Upper lobe of right lung (tissue), 1 donor: ENCODE results near the gene NUTF2. TPM values are rescaled to one million over a fixed set of nuclear protein-coding genes. Genes with fewer than 3 reads are reported as not detected.

ENCODE experiments used
- ATAC-seq: fragments of 200-7000 bp; cut with Tn5 transposase; one replicate; pipeline ENCODE4 v1.9.1; 2020; ENCODE audit warnings: mild to moderate bottlenecking, moderate library complexity
- DNase-seq: peaks from one replicate; pipeline ENCODE4 v3.0.0-alpha.2; 2020
- H3K27ac ChIP-seq: fragments of 200-600 bp; one replicate; pipeline ENCODE4 v1.8.0; 2022
- H3K27me3 ChIP-seq: fragments of 200-600 bp; one replicate; pipeline ENCODE4 v1.8.0; 2022; ENCODE audit warnings: mild to moderate bottlenecking
- H3K36me3 ChIP-seq: fragments of 200-600 bp; one replicate; pipeline ENCODE4 v1.8.0; 2022
- H3K4me1 ChIP-seq: fragments of 200-600 bp; one replicate; pipeline ENCODE4 v1.8.0; 2022
- H3K4me3 ChIP-seq: fragments of 200-600 bp; one replicate; pipeline ENCODE4 v1.8.0; 2022; ENCODE audit warnings: mild to moderate bottlenecking
- H3K9me3 ChIP-seq: fragments of 200-600 bp; one replicate; pipeline ENCODE4 v1.8.0; 2022
- CTCF ChIP-seq: fragments of 200-600 bp; IDR thresholded peaks from one replicate; pipeline ENCODE4 v1.8.0; 2022; ENCODE audit warnings: antibody characterized with exemption
- intact Hi-C: fragments of 100-400 bp; cut with DNase I; formaldehyde crosslinking; loops from one replicate; pipeline ENCODE4 v1.11.0; 2022
- total RNA-seq: library from RNA; stranded (reverse); fragmentation: NEBNext Ultra II Directional; extraction: Animal tissue kit (Norgen Biotek cat#: 25700); gene quantifications from one replicate; pipeline ENCODE4 v1.2.1, GENCODE V29; 2021
- donor health status: DM: no; HTN: yes; CAD: no; lungs with severe emphysema.

The NUTF2 gene
- total RNA-seq, 1 donor from 2014 or later: 55.0 TPM

DNA sequence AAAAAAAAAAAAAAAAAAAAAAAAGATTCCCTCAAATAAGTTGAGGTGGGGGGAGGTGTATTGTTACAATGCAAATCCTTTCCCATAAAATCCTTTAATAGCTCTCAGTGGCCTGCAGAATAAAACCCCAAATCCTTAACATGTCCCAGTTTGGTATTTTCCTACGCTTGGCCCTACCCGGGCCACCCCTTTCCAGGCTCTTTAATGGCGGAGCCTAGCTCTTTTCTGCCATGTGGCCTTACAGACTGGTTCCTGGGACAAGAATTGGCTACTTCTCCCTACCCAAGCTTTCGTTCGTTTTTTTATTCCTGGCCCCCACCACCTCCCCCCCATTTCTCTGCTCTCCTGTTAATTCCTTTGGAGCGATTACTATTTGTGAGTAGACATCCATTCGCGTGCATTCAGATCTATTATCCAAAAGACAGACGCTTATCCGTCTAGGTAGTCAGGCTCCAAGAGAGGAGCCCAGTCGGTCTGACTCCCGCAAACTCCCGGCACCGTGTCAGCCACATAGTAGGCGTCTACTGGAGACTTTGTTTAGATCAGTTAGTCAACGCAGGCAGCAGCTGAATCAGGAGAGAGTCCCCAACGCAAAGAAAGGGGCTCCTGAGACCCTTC is 5.4 kb upstream of the NUTF2 start:
- intact Hi-C loops: no loop called here
- H3K36me3 ChIP-seq: no peaks in the 10 kb centered on the region
- peak overlapping the region; percentile 99 for H3K27ac ChIP-seq
- no peak for ATAC-seq
- peaks cover 32% of the 10 kb centered on the region for H3K4me1 ChIP-seq
- no peaks in the 10 kb centered on the region for H3K27me3 ChIP-seq
- H3K9me3 ChIP-seq: no peaks in the 10 kb centered on the region
- no peak for DNase-seq
- peak overlapping the region; percentile 89 for H3K4me3 ChIP-seq
- TF ChIP-seq CTCF: no peak

DNA sequence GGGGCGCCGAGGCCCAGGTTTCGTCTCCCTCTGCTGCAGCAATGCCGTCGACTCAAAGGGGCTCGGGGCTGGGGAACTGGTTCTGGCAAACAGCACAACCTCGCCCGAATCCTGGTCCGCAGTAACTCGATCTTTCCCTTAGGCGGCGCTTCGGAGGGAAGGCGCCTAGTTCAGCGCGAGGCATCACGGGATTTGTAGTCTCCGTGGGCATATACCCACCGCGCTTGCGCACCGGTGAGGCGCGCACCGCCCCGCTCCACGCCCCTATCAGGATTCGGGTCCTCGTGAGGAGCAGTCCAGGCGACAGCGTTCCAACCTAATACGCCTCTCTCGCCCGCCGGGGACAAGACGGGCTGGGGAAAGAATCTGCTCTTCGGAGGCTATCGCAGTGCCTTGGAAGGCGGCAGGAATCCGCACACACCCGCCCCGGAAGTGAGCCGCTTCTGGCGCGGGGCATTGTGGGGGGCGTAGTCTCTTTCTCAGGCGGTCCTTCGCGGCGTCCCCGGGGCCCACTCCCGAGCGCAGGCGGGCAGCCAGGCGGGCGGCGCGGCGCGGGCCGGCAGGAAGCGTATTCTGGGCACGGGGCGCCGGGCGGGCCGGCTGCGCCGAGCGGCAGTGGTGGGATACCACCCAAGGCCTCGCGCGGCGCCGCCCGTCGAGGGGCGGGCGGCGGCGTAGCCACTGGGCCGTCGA is 4.8 kb upstream of the NUTF2 start, which contains the start of gene THAP11:
Gene THAP11 (plus strand): TSS at position 505 of the 693 bp plus-strand sequence. CDS start 235 bp downstream, outside the sequence.
- H3K9me3 ChIP-seq: no peaks in the 10 kb centered on the region
- ATAC-seq (peak; percentile 85), DNase-seq (peak; percentile 96)
- peak; percentile 86 for TF ChIP-seq CTCF
- H3K27me3 ChIP-seq: no peaks in the 10 kb centered on the region
- intact Hi-C loops: no loop called here
- H3K36me3 ChIP-seq: no peaks in the 10 kb centered on the region
- peak within 1 kb of the TSS; percentile 89 for H3K4me3 ChIP-seq
- peak within 1 kb of the TSS; percentile 99 for H3K27ac ChIP-seq
- H3K4me1 ChIP-seq: peaks cover 32% of the 10 kb centered on the region

DNA sequence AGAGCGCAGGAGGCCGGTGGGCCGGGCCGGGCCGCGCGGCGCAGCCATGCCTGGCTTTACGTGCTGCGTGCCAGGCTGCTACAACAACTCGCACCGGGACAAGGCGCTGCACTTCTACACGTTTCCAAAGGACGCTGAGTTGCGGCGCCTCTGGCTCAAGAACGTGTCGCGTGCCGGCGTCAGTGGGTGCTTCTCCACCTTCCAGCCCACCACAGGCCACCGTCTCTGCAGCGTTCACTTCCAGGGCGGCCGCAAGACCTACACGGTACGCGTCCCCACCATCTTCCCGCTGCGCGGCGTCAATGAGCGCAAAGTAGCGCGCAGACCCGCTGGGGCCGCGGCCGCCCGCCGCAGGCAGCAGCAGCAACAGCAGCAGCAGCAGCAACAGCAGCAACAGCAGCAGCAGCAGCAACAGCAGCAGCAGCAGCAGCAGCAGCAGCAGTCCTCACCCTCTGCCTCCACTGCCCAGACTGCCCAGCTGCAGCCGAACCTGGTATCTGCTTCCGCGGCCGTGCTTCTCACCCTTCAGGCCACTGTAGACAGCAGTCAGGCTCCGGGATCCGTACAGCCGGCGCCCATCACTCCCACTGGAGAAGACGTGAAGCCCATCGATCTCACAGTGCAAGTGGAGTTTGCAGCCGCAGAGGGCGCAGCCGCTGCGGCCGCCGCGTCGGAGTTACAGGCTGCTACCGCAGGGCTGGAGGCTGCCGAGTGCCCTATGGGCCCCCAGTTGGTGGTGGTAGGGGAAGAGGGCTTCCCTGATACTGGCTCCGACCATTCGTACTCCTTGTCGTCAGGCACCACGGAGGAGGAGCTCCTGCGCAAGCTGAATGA is 4.0 kb upstream of the NUTF2 start:
- ATAC-seq: peak; percentile 35
- intact Hi-C loops: no loop called here

GRCh38 chr16:67843343-67843765 is 3.4 kb upstream of the NUTF2 start:
- Histone ChIP-seq H3K27me3 (no peaks in the 10 kb centered on the region), H3K4me1 (peaks cover 40% of the 10 kb centered on the region), H3K4me3 (peak overlapping the region; percentile 89), H3K36me3 (no peaks in the 10 kb centered on the region), H3K9me3 (no peaks in the 10 kb centered on the region), H3K27ac (peak overlapping the region; percentile 99)
- intact Hi-C loops: no loop called here
- TF ChIP-seq CTCF: no peak
- DNase-seq (no peak), ATAC-seq (no peak)

More for the DNA sequence above, 4.0 kb upstream of the NUTF2 start:
- H3K4me3 ChIP-seq: peak overlapping the region; percentile 89
- peak overlapping the region; percentile 99 for H3K27ac ChIP-seq
- H3K36me3 ChIP-seq: no peaks in the 10 kb centered on the region
- DNase-seq: peak; percentile 73
- H3K4me1 ChIP-seq: peaks cover 33% of the 10 kb centered on the region
- no peaks in the 10 kb centered on the region for H3K9me3 ChIP-seq
- H3K27me3 ChIP-seq: no peaks in the 10 kb centered on the region
- TF ChIP-seq CTCF: peak; percentile 29

- DNase-seq (no peak), ATAC-seq (no peak)
- no peaks in the 10 kb centered on the region for H3K9me3 ChIP-seq
- H3K27me3 ChIP-seq: no peaks in the 10 kb centered on the region
- no peaks in the 10 kb centered on the region for H3K36me3 ChIP-seq
- TF ChIP-seq CTCF: no peak
- peak overlapping the region; percentile 12 for H3K4me3 ChIP-seq
- no peak overlapping the region for H3K27ac ChIP-seq
- H3K4me1 ChIP-seq: peaks cover 45% of the 10 kb centered on the region
- intact Hi-C loops: no loop called here
These were observed 2.2 kb upstream of the NUTF2 start for GRCh38 chr16:67844497-67844896.
